HG02623 (cell line): ENCODE data around the gene ZNF610.

ENCODE experiments used
- ATAC-seq: cut with Tn5 transposase; IDR thresholded peaks from one replicate; pipeline ENCODE4 v1.9.1; 2021; ENCODE audit warnings: moderate library complexity; ENCODE audit not compliant: unreplicated experiment

The ZNF610 gene

DNA sequence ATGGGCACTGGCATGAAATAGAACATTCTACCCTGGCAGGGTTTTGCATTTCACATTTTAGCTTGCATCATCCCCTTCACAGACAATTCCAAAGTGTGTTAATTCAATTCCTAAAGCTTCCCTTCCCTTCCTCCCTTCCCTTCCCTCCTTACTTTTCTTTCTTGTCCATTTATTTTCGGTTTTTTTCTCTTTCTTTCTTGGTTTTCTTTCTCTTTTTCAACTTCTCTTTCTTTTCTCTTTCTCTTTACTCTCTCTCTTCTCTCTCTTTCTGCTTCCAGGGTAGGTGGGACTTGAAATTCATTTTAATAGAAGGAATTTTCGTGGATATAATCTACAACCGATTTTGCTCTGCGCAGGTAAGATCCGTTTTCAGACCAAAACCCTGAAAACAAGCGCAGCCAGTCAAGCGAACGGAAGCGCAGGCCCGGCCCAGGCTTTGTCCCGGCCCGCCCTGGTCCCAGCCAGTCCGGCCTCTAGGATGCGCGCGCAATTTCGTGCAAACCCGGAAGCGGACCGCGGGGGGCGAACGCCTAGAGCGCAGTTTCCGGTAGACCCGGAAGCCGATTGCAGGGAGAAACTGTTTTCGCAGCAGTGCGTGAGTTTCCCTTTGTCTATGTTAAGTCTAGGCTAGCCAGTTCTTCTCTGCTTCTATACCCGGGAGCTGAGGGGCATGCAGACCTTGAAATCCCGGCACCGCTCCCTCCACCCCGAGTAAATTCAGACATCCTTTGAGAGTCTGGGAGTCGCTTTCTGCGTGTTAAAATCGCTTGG, 61.5 kb downstream of the ZNF610 start, which contains the start of gene ZNF528:
Gene ZNF528, plus strand, starts transcription at position 540 of the 771 bp plus-strand sequence. CDS start 4,165 bp downstream, outside the sequence.
- ATAC-seq: peak; percentile 66

DNA sequence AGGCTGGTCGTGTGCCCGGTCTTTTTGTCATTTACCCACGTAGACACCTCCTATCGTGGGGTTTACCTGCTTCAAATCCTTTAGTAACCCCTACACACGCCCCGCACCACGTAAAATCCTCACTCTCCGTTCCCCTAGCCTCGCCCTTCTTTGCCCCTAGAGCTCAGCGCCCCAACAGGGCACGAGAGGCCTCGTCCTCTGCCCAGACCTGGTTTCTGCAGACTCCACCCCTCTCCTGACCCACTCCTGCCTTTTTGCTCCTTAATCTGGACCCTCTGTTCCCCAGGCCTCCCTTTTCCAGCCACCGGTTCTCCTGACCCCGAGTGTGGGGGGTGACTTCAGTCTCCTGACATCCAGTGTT, 62.0 kb downstream of the ZNF610 start:
- no peak for ATAC-seq

DNA sequence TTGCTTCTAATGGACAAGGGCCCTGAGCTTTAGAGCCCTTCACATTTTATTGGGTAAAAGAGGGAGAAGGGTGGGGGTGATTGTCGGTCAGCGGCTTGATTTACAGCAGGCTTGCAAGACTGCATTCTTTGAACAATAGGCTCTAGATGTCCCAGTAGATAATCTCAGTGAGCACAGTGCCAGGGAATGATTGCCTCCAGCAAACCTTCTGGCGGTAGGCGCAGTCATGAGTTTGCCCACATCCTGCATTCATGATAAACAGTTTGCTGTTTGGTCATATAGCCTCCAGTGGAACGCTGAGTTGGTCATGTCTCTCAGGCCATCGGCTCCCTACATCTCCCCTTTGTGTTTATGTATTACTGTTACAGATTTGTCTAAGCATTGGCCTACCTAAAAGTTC, 74.2 kb downstream of the ZNF610 start:
- ATAC-seq: no peak

DNA sequence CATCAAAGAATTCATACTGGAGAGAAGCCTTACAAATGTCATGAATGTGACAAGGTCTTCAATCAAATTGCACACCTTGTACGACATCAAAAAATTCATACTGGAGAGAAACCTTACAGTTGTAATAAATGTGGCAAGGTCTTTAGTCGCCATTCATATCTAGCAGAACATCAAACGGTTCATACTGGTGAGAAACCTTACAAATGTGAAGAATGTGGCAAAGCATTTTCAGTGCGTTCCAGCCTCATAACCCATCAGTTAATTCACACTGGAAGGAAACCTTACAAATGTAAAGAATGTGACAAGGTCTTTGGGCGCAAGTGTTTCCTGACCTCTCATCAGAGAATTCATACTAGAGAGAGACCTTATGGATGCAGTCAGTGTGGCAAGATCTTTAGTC, 79.7 kb downstream of the ZNF610 start:
- ATAC-seq: no peak
